NOMO-1 treated with dmso at 0.1 percent for 144 hours (cell line): ENCODE measurements around the gene CAMK1D.

Experiments
- DNase-seq: peaks from one replicate; lab custom pipeline; 2025; ENCODE audit not compliant: unreplicated experiment; lab: John Stamatoyannopoulos, UW

Gene CAMK1D

DNA sequence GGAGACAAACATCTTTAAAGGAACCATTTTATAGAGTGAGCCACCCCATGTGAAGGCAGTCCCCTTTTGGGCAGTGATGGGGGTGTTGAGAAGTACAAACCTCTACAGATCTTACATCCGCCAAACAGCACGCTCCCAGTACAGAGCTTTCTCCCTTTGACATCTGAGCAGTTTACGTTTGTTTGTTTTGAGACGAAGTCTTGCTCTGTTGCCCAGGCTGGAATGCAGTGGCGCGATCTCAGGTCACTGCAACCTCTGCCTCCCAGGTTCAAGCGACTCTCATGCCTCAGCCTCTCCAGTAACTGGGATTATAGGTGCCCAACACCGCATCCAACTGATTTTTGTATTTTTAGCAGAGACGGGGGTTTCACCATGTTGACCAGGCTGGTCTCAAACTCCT, 523.2 kb downstream of the CAMK1D start:
- no peak for DNase-seq

DNA sequence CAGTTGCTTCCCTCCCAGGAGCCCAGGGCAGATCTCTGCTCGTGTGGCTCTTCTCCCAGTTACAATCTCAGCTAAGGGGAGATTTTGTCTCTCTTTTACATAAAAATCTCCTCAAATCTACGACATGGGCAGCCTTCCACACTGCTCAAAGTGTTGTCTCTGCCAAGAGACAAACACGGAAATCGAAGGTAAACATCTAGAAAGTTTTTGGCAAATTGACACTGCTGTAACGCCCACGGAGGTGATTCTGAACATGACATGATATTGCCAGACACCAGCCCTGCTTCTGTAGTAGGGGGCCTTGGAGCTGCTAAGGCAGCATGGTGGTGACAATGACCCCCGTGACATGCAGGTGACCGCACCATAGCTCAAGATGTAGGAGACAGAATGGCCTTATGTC, 523.8 kb downstream of the CAMK1D start:
- DNase-seq = no peak

DNA sequence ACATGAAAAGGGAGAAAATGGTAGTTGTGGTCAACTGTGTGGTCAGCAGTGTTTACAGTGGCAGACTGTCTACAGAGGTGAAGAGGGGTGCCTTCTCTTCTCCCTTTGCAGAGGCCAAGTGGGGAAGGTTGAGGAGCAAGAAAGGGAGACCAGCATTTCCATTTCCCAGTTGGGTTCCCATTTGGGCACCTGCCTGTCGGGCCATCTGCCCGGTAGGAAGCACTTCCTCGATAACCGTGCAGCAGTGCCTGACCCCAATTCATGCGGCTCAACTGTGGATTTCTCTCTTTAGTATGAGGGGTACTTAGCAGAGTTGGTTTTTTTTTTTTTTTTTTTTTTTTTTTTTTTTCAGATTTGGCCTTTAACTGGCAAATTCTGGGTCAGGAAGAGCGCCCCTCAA, 525.2 kb downstream of the CAMK1D start:
- DNase-seq = no peak

DNA sequence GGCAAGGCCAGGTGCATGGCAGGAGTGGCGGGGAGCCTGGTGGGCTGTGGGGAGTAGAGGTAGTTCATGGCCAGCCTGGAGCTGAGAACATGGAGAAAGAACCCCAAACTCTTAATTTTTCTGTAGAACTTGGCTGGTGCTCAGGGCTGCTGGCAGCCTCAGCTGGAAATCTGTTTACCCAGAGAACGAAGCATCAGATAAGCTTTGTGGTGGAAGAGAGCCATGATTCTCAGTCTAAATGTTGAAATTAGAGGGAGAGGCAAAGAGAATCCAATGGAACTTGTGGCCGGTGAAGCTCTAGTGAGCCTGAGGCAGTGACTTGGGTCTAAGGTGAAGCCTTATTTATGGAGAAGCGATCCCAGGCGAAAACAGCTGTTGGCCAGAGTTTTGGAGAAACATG, 525.8 kb downstream of the CAMK1D start:
- no peak for DNase-seq

- no peak for DNase-seq
Measured at GRCh38 chr10:12876266-12876665, 526.9 kb downstream of the CAMK1D start.

DNA sequence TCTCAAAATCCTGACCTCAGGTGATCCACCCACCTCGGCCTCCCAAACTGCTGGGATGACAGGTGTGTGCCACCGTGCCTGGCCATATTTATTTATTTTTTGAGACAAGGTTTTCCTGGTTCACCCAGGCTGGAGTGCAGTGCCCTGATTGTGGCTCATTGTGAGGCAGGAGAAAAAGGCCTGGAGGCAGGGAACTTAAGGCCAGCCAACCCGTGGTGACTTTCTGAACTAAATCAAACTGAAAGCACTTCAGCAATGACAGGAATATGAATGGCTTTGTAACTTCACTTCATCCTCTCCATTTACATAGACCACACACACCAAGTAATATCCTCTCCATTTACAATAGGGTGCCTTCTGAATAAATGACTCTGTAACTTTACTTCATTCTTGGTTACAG, 527.8 kb downstream of the CAMK1D start:
- no peak for DNase-seq

DNA sequence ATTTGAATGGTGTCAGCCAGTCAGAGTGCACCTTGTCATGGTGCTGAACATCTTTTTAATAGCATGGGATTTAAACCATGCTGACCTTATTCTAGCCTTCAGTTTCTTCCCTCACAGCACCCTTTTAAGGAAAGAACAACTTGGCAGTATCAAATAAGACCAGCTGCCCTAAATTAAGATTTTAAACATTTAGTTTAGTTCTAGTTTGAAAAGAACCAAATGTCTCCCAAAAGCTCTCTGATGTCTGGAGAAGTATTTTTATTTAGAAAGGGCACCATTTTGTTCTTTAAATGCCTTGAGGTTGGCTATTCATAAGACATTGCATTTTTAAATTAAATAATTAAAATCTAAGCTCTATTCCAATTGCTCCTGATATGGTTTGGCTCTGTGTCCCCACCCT, 531.1 kb downstream of the CAMK1D start:
- DNase-seq = no peak

DNA sequence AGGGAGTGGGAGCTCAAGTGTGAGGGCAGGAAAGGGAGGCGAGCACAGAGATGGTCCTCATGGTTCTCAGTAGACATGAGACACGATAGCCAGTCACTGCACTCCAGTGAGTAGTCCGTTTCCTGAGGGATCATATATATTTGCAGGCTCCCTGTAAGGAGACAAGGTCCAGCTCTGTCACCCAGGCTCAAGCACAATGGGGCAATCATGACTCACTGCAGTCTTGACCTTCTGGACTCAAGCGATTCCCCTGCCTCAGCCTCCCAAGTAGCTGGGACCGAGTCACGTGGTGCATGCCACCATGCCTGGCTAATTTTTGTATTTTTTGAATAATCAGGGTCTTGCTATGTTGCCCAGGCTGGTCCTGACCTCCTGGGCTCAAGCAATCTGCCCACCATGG, 535.5 kb downstream of the CAMK1D start:
- DNase-seq = no peak
